ENCODE data around the gene OR6F1. TPM values are rescaled to one million over a fixed set of nuclear protein-coding genes. Genes with fewer than 3 reads are reported as not detected.

Gene OR6F1
- total and polyA plus RNA-seq, 2 donors (not counting 1 experiment from before 2014, with no cell fraction given), result not detected

DNA sequence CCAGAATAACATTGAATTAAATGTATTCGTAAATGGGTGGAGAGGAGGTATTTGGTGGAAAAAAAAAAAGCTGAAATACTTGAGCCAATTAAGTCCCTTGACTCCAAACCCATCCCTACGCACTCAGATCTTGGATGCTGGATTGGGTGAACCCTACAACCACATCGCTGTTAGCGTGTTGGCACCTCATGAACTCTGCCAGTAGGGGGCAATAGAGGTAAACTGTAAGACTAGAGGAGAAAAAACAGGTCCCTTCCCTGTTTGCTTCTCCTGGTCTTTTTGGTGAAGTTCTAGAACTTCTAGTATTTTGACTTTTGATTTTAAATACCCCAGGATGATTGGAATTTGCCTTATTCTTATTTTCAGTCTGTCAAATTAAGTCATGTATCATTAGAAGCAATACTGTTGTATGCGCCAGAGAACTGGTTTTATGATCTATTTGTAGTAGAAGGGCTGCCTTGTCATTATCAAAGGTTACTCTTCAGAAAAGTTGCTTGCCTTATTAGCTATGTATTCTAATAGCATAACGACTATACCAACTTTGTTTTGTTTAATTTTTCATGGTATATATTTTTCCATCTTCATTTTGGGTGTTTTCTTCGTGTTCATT, 35.1 kb downstream of the OR6F1 start:
- Histone ChIP-seq H3K27ac (ENCODE audit: insufficient read depth, low read length) (no peak overlapping the region), H3K79me2 (ENCODE audit: control insufficient read depth, insufficient read depth, low read length) (no peaks in the 10 kb centered on the region), H3K4me3 (replicated peaks in 1 of 4; ENCODE audit: control extremely low read depth in 1 of 4, insufficient read depth in 1 of 4, low read depth in 3 of 4, low read length in 4 of 4) (no peak overlapping the region), H4K20me1 (ENCODE audit: control insufficient read depth, extremely low read depth, insufficient read depth, low read length) (no peaks in the 10 kb centered on the region), H3K9ac (ENCODE audit: insufficient read depth, low read length) (no peak overlapping the region), H3K27me3 (ENCODE audit: control insufficient read depth, insufficient read depth, low read length) (no peaks in the 10 kb centered on the region), H3K4me1 (ENCODE audit: control insufficient read depth, extremely low read depth, insufficient read depth, low read length) (no peaks in the 10 kb centered on the region), H3K4me2 (ENCODE audit: extremely low read depth, insufficient read depth, low read length) (no peak overlapping the region), H3K9me3 (ENCODE audit: control insufficient read depth, insufficient read depth, low read depth, low read length) (no peaks in the 10 kb centered on the region), H2AFZ (ENCODE audit: low read length) (no peak overlapping the region), H3K36me3 (ENCODE audit: control insufficient read depth, insufficient read depth, low read length) (no peaks in the 10 kb centered on the region)
- TF ChIP-seq, protein P1, sequence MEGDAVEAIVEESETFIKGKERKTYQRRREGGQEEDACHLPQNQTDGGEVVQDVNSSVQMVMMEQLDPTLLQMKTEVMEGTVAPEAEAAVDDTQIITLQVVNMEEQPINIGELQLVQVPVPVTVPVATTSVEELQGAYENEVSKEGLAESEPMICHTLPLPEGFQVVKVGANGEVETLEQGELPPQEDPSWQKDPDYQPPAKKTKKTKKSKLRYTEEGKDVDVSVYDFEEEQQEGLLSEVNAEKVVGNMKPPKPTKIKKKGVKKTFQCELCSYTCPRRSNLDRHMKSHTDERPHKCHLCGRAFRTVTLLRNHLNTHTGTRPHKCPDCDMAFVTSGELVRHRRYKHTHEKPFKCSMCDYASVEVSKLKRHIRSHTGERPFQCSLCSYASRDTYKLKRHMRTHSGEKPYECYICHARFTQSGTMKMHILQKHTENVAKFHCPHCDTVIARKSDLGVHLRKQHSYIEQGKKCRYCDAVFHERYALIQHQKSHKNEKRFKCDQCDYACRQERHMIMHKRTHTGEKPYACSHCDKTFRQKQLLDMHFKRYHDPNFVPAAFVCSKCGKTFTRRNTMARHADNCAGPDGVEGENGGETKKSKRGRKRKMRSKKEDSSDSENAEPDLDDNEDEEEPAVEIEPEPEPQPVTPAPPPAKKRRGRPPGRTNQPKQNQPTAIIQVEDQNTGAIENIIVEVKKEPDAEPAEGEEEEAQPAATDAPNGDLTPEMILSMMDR (conservative IDR thresholded peaks at IDR 0.05 in 1 of 2, IDR thresholded peaks at IDR 0.05 in 1 of 2; ENCODE audit: low read depth in 1 of 2, low read length in 2 of 2), result peak; percentile 40 to 60
- no peak for TF ChIP-seq EZH2 (IDR thresholded peaks at IDR 0.05; ENCODE audit: low read length, missing control alignments)
- peak; percentile 2 to 4 for DNase-seq (ENCODE audit: low read depth in 2 of 2)

DNA sequence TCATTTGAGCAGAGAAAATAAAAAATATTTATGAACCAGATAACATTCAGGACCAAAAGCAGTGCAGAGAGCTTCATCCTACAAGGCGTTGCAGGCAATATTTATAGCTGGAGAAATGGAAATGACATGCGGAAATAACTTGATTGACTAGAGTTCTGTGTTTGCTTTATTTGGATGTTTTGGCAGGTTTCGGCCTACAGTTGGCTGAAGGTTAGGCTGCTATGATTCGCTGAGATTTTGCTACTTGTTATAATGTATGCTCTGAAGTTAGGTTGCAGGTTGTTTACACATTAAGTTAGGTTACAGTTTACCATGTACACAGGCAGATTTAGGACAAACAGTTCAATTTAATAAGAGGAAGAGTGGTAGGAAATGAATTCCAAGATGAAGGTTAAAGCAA, 36.3 kb downstream of the OR6F1 start:
- DNase-seq (ENCODE audit: low read depth in 2 of 2), result no peak
- Histone ChIP-seq H3K4me2 (ENCODE audit: extremely low read depth, insufficient read depth, low read length) (no peak overlapping the region), H2AFZ (ENCODE audit: low read length) (no peak overlapping the region), H3K4me1 (ENCODE audit: control insufficient read depth, extremely low read depth, insufficient read depth, low read length) (no peaks in the 10 kb centered on the region), H3K9ac (ENCODE audit: insufficient read depth, low read length) (no peak overlapping the region), H3K79me2 (ENCODE audit: control insufficient read depth, insufficient read depth, low read length) (no peaks in the 10 kb centered on the region), H3K27ac (ENCODE audit: insufficient read depth, low read length) (no peak overlapping the region), H3K27me3 (ENCODE audit: control insufficient read depth, insufficient read depth, low read length) (no peaks in the 10 kb centered on the region), H3K4me3 (replicated peaks in 1 of 4; ENCODE audit: control extremely low read depth in 1 of 4, insufficient read depth in 1 of 4, low read depth in 3 of 4, low read length in 4 of 4) (no peak overlapping the region), H4K20me1 (ENCODE audit: control insufficient read depth, extremely low read depth, insufficient read depth, low read length) (no peaks in the 10 kb centered on the region), H3K36me3 (ENCODE audit: control insufficient read depth, insufficient read depth, low read length) (no peaks in the 10 kb centered on the region), H3K9me3 (ENCODE audit: control insufficient read depth, insufficient read depth, low read depth, low read length) (no peaks in the 10 kb centered on the region)
- TF ChIP-seq EZH2 (IDR thresholded peaks at IDR 0.05; ENCODE audit: low read length, missing control alignments), result no peak
- TF ChIP-seq, protein P1 (conservative IDR thresholded peaks at IDR 0.05 in 1 of 2, IDR thresholded peaks at IDR 0.05 in 1 of 2; ENCODE audit: low read depth in 1 of 2, low read length in 2 of 2), result no peak

- H3K27me3 ChIP-seq (ENCODE audit: control insufficient read depth, insufficient read depth, low read length), result no peaks in the 10 kb centered on the region
- no peaks in the 10 kb centered on the region for H3K9me3 ChIP-seq (ENCODE audit: control insufficient read depth, insufficient read depth, low read depth, low read length)
- H3K36me3 ChIP-seq (ENCODE audit: control insufficient read depth, insufficient read depth, low read length), result no peaks in the 10 kb centered on the region
- no peak within 1 kb of the TSS for H3K4me3 ChIP-seq (replicated peaks in 1 of 4; ENCODE audit: control extremely low read depth in 1 of 4, insufficient read depth in 1 of 4, low read depth in 3 of 4, low read length in 4 of 4)
- DNase-seq (ENCODE audit: low read depth in 2 of 2), result no peak
- no peak within 1 kb of the TSS for H3K4me2 ChIP-seq (ENCODE audit: extremely low read depth, insufficient read depth, low read length)
- no peak within 1 kb of the TSS for H3K9ac ChIP-seq (ENCODE audit: insufficient read depth, low read length)
- no peak for TF ChIP-seq EZH2 (IDR thresholded peaks at IDR 0.05; ENCODE audit: low read length, missing control alignments)
- TF ChIP-seq, protein P1 (conservative IDR thresholded peaks at IDR 0.05 in 1 of 2, IDR thresholded peaks at IDR 0.05 in 1 of 2; ENCODE audit: low read depth in 1 of 2, low read length in 2 of 2), result no peak
- H2AFZ ChIP-seq (ENCODE audit: low read length), result no peak within 1 kb of the TSS
- H3K79me2 ChIP-seq (ENCODE audit: control insufficient read depth, insufficient read depth, low read length), result no peaks in the 10 kb centered on the region
- no peak within 1 kb of the TSS for H3K27ac ChIP-seq (ENCODE audit: insufficient read depth, low read length)
- no peaks in the 10 kb centered on the region for H3K4me1 ChIP-seq (ENCODE audit: control insufficient read depth, extremely low read depth, insufficient read depth, low read length)
- no peaks in the 10 kb centered on the region for H4K20me1 ChIP-seq (ENCODE audit: control insufficient read depth, extremely low read depth, insufficient read depth, low read length)
Measured at GRCh38 chr1:247679639-247680038, 36.8 kb downstream of the OR6F1 start, which contains the start of gene OR13G1. TSS of gene OR13G1 (minus strand) at chr1:247679739. CDS start at chr1:247673041, 6,698 bp downstream.
